Embryonic facial prominence (tissue), 1 donor: Measurements from ENCODE around the gene NAIF1.
"Not testable (repeated sequence)": the region's sequence is repeated elsewhere in the genome, so short reads cannot be mapped to it uniquely, and the experiment has no call there.

ENCODE experiments used
- DNase-seq: peaks from one replicate; pipeline ENCODE4 v3.0.0-alpha.2; 2016; ENCODE audit errors: extremely low spot score

Gene NAIF1

GRCh38 chr9:128059365-128059983 lies 7.6 kb downstream of the NAIF1 start:
- no peak for DNase-seq

GRCh38 chr9:128057724-128058409 lies 9.3 kb downstream of the NAIF1 start:
- DNase-seq, result no peak

- no peak for DNase-seq
Observed at GRCh38 chr9:128056887-128057723, 10.0 kb downstream of the NAIF1 start.

- no peak for DNase-seq
Observed at GRCh38 chr9:128056086-128056485, 11.0 kb downstream of the NAIF1 start.

DNA sequence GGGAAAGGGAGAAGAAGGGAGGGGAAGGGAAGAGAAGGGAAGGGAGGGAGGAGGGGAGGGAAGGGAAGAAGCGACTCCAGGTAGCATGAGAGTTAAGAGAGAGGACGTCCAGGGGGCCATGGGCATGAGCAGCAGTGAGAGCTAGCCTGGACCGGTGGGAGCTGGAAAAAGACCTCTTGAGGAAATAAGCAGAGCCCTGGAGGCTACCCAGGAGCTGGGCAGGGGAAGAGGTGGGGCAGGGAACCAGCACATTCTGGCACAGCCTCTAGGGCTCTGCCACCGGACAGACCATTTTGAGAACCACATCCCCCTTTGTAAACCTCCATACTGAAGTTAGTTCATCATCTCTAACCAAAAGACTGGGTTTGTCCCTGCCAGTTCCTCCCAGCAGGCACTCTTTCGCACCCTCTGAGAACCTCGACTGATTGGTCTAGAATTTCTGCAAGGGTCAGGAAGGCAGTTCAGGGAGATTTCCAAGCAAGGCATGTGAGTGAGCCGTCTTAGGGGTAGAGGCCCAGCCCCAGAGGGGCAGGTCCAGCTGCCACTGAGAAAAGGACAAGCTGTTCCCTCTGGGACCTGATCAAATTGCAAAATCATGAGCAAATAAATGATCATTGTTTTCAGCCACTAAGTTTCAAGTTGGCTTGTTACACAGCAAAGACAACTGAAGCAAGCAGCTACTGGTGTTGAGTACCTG lies 11.6 kb downstream of the NAIF1 start:
- no peak for DNase-seq

- no peak for DNase-seq
Observed at GRCh38 chr9:128054087-128054486, 13.0 kb downstream of the NAIF1 start.

DNA sequence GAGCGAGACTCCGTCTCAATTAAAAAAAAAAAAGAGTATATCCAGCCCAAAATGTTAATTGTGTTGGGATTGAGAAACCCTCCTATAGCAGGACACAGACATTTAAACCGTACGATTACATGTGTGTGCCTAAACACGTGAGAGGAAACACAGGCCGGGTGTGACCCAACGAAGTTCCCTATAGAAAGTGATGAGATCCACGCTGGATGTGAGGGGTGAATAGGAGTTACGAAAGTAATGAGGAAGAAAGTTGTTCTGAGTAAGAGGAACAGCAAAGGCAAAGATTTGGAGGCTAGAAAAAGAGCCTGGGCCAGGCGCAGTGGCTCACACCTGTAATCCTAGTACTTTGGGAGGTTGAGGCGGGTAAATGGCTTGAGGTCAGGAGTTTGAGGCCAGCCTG lies 13.6 kb downstream of the NAIF1 start:
- no peak for DNase-seq

DNA sequence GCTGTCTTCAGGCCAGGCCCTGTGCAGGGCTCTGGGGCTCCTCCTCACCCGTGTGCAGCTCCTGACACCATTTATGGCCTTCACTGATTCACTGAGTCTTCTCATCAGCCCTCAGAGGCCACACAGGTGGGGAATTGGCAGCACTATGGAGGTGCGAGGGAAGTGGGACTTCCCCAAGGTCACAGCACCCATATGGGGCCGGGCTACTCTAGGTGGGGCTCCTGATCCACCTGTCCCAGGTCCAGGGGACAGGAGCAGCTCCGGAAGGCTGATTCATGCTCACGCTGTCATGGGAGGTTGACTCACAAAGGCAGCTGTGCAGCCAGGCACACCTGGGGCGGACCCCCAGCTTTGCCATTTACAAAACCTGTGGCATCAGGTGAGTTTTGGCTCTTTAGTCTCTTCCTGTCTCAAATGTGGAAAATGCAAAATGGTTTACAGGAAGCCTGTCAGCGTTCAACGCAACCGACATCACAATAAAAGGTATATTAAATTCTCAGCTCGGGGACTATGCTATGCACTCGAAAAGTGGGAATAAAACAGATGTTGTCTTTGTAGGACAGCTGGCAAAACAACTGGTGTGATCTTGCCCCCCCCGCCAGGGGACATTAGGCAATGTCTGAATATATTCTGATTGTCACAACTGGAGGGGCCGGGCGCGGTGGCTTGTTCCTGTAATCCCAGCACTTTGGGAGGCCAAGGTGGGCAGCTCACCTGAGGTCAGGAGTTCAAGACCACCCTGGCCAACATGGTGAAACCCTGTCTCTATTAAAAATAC lies 15.0 kb downstream of the NAIF1 start:
- DNase-seq, result no peak

- DNase-seq, result no peak
Observed at GRCh38 chr9:128049843-128050242, 17.3 kb downstream of the NAIF1 start.

GRCh38 chr9:128048663-128049062 lies 18.5 kb downstream of the NAIF1 start:
- DNase-seq, result no peak

DNA sequence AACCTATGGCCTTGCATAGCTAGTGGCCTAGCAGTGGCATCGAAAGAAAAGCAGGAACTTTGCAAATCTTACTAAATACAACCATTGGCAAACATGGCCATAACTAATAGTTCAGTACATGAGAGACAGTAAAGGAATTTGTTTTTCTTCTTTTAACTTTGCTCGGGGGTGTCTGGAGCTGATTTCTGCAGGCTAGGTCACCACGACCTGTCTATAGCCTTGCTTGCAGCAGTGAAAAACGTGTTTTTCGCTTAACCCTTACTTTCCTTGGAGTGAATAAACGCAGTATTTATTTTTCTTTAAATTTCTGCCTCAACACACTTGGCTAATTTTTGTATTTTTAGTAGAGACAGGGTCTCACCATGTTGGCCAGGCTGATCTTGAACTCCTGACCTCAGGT lies 19.9 kb downstream of the NAIF1 start:
- DNase-seq, result no peak

DNA sequence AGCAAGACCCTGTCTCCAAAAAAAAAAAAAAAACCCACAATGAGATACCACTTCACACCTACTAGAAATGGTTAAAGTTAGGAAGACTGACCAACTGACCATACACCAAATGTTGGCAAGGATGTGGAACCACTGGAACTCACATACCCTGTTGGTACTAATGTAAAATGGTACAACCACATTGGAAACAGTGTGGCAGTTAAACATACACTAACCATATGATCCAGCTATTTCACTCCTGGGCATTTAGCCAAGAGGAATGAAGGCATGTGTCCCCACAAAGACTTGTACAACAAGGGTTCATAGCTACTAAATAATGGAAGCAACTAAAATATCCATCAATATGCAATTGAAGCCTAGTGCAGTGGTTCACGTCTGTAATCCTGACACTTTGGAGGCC lies 21.3 kb downstream of the NAIF1 start:
- DNase-seq, result no peak

GRCh38 chr9:128045409-128045808 lies 21.7 kb downstream of the NAIF1 start:
- not testable (repeated sequence) for DNase-seq

GRCh38 chr9:128043467-128043868 lies 23.7 kb downstream of the NAIF1 start:
- DNase-seq, result no peak

DNA sequence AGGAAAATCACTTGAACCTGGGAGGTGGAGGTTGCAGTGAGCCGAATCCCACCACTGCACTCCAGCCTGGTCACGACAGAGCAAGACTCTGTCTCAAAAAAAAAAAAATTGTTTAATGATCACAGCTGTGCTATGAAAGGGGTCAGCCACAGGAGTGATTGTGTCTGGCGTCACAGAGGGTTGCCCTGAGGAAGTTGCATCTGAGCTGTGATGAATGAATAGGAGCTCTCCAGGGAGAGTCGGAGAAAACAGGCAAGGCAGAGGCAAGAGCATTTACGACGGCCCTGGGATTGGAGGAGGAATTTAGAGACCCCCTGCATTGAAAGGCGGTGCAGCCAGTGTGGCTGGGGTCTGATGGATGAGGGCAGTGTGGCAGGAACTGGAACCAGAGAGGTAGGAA lies 25.1 kb downstream of the NAIF1 start:
- no peak for DNase-seq

- DNase-seq, result not testable (repeated sequence)
Observed at GRCh38 chr9:128040783-128041182, 26.3 kb downstream of the NAIF1 start.

GRCh38 chr9:128036522-128036921 lies 30.6 kb downstream of the NAIF1 start:
- DNase-seq, result not testable (repeated sequence)

- DNase-seq, result no peak
Observed at GRCh38 chr9:128034821-128035652, 32.1 kb downstream of the NAIF1 start.

GRCh38 chr9:128033609-128034008 lies 33.5 kb downstream of the NAIF1 start:
- DNase-seq, result no peak

- DNase-seq, result no peak
Observed at GRCh38 chr9:128027705-128028104, 39.4 kb downstream of the NAIF1 start.
